Stimulated activated CD4-positive, alpha-beta T cell treated with anti-CD3 and anti-CD28 coated beads, Interleukin-4, amount 100 ng/mL, for 24 hours (primary cell): Measurements from ENCODE around the gene TRAF5.
A peak's percentile ranks its signal among the peaks of the same experiment; 100 is the strongest.
"Not testable (repeated sequence)": the region's sequence is repeated elsewhere in the genome, so short reads cannot be mapped to it uniquely, and the experiment has no call there.

ENCODE experiments used
- DNase-seq: peaks from one replicate; pipeline ENCODE4 v3.0.0-alpha.2; 2020

The TRAF5 gene

DNA sequence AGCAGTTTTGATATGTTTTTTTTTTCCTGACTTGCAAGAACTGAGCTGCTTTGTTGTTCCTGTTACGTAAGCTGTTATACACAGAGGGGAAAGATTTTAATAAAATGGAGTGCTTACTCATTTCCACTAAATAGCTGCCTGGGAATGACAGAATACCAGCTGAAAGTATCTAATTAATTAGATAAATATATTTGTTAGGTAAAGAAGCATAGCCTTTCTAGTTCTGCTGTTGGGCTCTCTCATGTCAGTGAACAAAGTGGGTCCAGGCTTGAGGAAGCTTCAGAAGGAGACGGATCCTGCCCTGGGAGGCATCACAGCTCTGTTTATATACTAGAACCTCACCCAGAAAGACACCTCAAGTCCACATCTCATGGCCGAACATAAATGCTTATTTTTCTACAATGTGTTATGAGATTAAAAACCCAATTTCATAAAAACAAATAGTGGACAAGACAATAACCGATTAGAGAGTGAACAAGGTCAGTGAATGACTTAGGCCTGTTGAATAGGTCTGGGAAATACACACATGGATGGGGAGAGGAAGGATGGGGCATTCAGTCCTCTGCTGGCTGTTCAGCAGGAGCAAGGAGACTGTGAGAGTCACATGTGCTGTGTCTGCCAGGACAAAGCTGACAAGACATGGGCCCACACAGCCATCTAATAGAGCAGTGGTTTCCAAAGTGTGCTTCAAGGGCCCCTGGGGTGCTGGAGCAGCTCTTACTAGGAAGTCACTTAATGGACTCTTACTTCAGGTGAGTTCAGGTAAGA is 20.6 kb downstream of the TRAF5 start:
- no peak for DNase-seq

DNA sequence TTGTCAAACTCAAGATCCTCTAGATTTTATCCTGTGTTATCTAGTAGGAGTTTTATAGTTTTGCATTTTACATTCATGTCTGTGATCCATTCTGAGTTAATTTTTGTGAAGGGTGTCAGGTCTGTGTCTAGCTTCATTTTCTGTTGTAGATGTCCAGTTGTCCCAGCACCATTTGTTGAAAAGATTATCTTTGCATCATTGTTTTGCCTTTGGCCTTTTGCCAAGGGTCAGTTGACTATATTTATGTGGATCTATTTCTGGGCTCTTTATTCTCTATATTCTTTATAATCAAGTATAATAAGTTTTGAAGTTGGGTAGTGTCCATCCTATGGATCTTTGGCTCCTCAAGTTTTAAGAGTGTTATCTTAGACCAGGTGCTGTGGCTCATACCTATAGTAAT is 21.9 kb downstream of the TRAF5 start:
- no peak for DNase-seq

DNA sequence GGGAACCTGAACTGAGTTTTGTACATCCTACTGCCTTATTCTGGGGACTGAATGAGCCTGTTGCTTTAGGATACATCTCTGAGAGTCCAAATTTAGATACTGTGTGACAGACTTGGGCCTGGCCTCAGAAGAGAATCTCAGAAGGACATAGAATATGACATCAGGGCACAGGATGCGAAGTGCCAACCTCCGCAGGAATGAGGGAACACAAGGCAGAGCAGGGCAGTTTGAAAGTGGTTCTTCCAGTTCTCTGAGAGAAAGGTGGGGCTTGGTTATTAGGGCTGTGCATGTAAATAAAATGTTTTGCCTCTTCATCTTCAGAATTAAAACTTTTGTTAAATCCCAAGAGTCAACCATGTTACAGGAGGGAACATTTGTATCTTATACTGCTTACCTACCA is 23.1 kb downstream of the TRAF5 start:
- DNase-seq: no peak

- DNase-seq: not testable (repeated sequence)
These were observed 25.4 kb downstream of the TRAF5 start for GRCh38 chr1:211352055-211352454.

DNA sequence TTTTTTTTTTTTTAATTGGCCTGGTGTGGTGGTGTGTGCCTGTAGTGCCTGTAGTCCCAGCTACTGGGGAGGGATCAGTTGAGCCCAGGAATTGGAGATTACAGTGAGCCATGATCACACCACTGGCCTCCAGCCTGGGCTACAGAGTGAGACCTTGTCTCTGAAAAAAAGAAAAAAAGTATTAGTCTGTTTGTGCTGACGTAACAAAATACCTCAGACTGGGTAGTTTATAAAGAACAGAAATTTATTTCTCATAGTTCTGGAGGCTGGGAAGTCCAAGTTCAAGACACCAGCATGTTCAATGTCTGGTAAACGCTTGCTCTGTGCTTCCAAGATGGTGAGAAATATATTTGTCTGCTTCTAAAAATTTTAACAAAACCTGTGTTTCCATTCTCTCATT is 25.8 kb downstream of the TRAF5 start:
- no peak for DNase-seq

GRCh38 chr1:211352985-211353515 is 26.4 kb downstream of the TRAF5 start:
- peak; percentile 70 for DNase-seq

- DNase-seq: no peak
These were observed 27.1 kb downstream of the TRAF5 start for GRCh38 chr1:211353562-211354212.

- DNase-seq: no peak
These were observed 29.2 kb downstream of the TRAF5 start for GRCh38 chr1:211355873-211356272.

DNA sequence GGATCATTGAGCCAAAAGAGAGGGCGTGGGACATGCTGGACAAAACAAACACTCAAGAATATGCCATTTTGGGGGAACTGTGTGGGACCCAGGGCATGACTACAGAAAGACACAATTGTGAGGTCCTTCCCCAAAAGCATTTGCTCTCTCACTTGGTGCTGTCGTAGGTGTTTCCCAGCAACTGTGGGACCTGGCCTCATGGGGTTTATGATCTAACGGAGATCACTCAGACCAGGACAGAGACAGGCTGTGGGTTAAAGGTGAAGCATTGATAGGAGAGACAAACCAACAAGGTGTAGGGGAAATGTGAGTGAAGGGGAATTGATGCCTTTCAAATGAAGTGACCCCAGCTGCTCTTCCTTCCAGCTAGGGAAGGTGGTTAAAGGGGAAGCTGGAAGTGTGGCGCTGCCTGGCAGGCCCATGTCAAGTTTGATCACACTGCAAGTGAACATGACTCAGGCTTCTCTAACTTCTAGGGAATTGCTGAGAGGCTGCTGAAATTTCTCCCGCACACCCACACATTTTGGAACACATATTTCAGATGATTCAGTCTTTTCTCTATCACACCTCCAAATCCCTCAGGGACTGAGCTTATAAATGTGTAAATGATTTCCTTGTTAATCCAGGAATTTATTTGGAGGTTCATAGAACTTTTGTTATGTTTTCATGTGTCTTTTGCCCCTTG is 30.2 kb downstream of the TRAF5 start:
- DNase-seq: no peak

DNA sequence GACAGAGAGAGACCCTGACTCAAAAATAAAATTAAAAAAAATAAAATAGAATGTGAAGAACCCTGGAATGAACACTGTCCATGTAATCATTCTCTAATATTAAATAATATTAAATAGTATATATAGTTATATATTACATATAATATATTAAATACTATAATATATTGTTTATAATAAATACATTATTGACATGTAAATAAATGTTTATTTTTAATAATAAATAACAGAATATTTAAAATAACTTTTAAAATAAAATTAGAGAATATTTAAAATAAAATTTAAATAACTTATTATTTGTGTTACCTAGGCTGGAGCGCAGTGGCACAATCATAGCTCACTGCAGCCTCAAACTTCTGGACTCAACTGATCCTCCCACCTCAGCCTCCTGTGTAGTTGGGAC is 32.1 kb downstream of the TRAF5 start:
- DNase-seq: no peak

DNA sequence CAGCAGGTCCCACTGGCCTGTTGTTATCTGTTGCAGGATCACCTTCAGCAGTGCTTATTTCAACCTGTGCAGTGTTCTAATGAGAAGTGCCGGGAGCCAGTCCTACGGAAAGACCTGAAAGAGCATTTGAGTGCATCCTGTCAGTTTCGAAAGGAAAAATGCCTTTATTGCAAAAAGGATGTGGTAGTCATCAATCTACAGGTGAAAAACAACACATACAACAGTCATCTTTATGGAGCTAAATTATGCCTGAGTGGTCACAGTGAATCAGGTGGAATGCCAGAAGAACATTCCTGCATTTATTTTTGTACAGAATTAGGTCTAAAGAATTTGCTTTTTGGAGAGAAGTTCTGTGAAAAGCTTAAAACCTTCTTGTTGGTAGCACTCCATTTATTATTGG is 33.2 kb downstream of the TRAF5 start:
- no peak for DNase-seq

- DNase-seq: no peak
These were observed 34.6 kb downstream of the TRAF5 start for GRCh38 chr1:211361202-211361601.

- no peak for DNase-seq
These were observed 43.0 kb downstream of the TRAF5 start for GRCh38 chr1:211369640-211370039.

DNA sequence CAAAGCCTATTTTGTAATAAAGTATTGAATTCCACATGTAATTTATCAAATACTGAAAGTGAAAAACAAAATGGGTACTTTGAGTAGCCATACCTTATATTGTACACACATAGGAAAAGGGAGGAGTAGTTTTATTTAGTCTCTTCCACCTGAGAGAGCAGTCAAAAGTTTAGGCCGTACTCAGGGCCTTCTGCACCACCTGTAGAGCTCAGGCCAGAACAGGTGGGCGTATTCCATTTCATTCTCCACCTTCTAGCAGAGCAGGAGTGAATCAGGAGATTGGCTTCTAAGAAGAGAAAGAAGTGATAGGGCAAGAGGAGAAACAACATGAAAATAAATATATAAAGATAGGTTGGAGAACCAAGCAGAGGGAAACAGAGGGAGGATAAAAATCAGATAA is 44.0 kb downstream of the TRAF5 start:
- DNase-seq: no peak

DNA sequence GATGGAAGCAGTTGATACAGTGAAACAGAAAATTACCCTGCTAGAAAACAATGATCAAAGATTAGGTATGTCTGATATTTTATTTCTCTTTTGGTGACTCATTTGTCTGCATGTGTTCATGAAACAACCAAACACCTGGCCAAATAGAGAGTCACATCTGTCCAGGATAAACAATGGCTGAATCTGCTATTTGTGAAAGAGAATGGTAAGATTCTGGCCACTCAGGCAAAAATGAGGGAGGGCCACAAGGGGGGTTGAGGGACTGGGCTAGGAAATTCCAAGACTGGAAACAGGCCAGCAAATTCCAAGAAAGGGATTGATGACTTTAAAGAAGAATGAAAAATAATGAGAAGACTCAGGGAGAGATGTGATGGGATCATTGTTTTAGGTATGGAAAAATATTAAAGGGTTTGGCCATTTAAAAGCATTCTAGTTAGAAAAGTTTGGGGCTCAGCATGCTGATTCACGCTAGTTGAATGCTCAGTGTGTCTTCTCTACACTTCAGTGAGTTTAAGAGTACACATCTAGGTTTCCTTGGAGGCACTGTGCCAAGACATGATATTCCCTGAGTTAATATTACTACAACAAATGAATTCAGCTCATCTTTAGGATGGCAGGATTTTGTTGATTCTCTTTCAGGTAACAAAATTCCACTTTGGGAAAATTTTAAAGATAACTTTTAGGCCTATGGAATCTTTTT is 44.9 kb downstream of the TRAF5 start:
- no peak for DNase-seq

- DNase-seq: no peak
These were observed 45.8 kb downstream of the TRAF5 start for GRCh38 chr1:211372463-211372862.

- no peak for DNase-seq
These were observed 48.6 kb downstream of the TRAF5 start for GRCh38 chr1:211375146-211375818.

DNA sequence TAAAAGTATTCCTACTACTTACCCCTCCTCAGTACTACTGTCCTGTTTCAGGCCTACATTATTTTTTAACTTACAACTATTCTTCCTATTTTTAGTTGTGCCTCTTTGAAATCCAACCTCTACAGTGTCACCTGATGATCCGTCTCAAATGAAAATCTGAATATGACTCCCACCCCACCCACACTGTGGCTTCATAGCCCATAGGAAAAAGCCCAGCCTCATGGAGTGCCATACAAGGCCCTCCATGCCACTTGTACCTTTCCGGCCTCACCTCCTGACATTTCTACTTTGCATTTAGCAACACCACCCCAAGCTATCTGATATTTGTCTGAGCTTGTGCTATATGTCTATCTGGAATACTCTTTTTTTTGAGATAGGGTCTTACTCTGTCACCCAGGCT is 49.3 kb downstream of the TRAF5 start:
- DNase-seq: no peak

DNA sequence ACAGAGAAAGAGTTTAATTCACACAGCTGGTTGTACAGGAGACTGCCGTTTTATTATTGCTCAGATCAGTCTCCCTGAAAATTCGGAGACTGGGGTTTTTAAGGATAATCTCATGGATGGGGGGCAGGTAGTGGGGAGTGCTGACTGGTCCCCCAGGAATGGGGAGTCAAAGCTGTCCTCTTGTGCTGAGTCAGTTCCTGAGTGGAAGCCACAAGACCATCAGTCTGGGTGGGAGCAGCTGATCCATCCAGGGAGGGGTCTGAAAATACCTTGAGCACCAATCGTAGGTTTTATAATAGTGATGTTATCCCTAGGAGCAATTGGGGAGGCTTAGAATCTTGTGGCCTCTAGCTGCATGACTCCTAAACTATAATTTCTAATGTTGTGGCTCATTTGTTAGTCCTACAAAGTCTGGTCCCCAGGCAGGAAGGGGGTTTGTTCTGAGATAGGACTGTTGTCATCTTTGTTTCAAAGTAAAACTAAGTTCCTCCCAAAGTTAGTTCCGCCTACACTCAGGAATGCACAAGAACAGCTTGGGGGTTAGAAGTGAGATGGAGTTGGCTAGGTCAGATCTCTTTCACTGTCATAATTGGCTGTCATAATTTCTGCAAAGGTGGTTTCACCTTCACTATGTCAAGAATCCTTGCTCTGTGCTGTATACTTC is 50.3 kb downstream of the TRAF5 start:
- no peak for DNase-seq

GRCh38 chr1:211377539-211378450 is 51.2 kb downstream of the TRAF5 start:
- DNase-seq: no peak

- DNase-seq: peak; percentile 18
These were observed 52.2 kb downstream of the TRAF5 start for GRCh38 chr1:211378844-211379243.
